ENCODE results near the gene RARA. TPM values are rescaled to one million over a fixed set of nuclear protein-coding genes. Genes with fewer than 3 reads are reported as not detected.

The RARA gene
- polyA plus RNA-seq, 1 donor from 2014 or later = 6.6 TPM

DNA sequence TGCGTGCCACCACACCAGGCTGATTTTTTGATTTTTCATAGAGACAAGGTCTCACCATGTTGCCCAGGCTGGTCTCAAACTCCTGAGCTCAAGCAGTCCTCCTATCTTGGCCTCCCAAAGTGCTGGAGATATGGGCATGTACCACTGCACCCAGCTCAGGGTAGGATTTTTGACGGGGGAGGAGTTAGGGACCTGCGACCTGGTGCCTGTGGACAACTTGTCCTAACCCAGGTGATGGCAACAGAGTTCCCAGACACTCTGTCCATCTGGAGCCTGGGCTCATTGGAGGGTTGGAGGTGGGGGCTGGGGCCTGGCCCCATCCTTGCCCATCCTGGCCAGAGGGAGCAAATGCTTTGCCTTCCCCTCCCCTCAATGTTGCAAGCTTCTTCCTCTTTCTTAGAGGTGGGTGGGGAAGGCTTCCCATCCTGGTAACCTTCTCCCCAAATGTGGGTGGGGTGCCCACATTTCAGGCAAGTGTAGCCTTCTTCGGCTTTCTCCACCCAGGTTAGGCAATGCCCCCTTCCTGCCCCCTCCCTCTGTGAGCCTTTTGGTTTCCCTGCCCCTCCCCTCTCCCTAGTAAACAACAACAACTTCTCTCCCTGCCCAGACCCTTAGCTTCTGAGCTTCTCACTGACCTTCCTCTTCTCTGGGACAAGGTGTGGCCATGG, 24.9 kb downstream of the RARA start:
- Histone ChIP-seq H3K9me2 (ENCODE audit: insufficient read depth, low read length) (no peaks in the 10 kb centered on the region), H3K36me3 (ENCODE audit: insufficient read depth, low read length) (no peaks in the 10 kb centered on the region), H3F3A (ENCODE audit: insufficient read depth, low read length, poor library complexity, severe bottlenecking) (no peaks in the 10 kb centered on the region), H4K20me1 (ENCODE audit: insufficient read depth) (no peaks in the 10 kb centered on the region), H3K9me3 (ENCODE audit: low read length) (no peaks in the 10 kb centered on the region), H3K27me3 (ENCODE audit: insufficient read depth, low read depth, low read length) (no peaks in the 10 kb centered on the region), H3K9ac (ENCODE audit: low read length) (no peak overlapping the region), H3K4me2 (ENCODE audit: low read length) (no peak overlapping the region), H3K4me3 (ENCODE audit: low read length) (no peak overlapping the region), H2AFZ (ENCODE audit: low read depth, low read length) (no peak overlapping the region), H3K27ac (ENCODE audit: low read length) (no peak overlapping the region), H3K79me2 (replicated peaks; ENCODE audit: insufficient read depth, low read length) (no peaks in the 10 kb centered on the region)
- no peak for TF ChIP-seq EP300 (conservative IDR thresholded peaks at IDR 0.05; ENCODE audit: poor library complexity, severe bottlenecking)
- TF ChIP-seq POLR2AphosphoS5 (IDR thresholded peaks at IDR 0.05) = no peak
- TF ChIP-seq, protein P1, sequence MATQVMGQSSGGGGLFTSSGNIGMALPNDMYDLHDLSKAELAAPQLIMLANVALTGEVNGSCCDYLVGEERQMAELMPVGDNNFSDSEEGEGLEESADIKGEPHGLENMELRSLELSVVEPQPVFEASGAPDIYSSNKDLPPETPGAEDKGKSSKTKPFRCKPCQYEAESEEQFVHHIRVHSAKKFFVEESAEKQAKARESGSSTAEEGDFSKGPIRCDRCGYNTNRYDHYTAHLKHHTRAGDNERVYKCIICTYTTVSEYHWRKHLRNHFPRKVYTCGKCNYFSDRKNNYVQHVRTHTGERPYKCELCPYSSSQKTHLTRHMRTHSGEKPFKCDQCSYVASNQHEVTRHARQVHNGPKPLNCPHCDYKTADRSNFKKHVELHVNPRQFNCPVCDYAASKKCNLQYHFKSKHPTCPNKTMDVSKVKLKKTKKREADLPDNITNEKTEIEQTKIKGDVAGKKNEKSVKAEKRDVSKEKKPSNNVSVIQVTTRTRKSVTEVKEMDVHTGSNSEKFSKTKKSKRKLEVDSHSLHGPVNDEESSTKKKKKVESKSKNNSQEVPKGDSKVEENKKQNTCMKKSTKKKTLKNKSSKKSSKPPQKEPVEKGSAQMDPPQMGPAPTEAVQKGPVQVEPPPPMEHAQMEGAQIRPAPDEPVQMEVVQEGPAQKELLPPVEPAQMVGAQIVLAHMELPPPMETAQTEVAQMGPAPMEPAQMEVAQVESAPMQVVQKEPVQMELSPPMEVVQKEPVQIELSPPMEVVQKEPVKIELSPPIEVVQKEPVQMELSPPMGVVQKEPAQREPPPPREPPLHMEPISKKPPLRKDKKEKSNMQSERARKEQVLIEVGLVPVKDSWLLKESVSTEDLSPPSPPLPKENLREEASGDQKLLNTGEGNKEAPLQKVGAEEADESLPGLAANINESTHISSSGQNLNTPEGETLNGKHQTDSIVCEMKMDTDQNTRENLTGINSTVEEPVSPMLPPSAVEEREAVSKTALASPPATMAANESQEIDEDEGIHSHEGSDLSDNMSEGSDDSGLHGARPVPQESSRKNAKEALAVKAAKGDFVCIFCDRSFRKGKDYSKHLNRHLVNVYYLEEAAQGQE (IDR thresholded peaks at IDR 0.05; ENCODE audit: borderline replicate concordance) = no peak
- no peak for TF ChIP-seq MXI1 (conservative IDR thresholded peaks at IDR 0.05; ENCODE audit: poor library complexity, severe bottlenecking)
- no peak for TF ChIP-seq RAD21 (conservative IDR thresholded peaks at IDR 0.05)
- TF ChIP-seq, protein P2, sequence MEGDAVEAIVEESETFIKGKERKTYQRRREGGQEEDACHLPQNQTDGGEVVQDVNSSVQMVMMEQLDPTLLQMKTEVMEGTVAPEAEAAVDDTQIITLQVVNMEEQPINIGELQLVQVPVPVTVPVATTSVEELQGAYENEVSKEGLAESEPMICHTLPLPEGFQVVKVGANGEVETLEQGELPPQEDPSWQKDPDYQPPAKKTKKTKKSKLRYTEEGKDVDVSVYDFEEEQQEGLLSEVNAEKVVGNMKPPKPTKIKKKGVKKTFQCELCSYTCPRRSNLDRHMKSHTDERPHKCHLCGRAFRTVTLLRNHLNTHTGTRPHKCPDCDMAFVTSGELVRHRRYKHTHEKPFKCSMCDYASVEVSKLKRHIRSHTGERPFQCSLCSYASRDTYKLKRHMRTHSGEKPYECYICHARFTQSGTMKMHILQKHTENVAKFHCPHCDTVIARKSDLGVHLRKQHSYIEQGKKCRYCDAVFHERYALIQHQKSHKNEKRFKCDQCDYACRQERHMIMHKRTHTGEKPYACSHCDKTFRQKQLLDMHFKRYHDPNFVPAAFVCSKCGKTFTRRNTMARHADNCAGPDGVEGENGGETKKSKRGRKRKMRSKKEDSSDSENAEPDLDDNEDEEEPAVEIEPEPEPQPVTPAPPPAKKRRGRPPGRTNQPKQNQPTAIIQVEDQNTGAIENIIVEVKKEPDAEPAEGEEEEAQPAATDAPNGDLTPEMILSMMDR (IDR thresholded peaks at IDR 0.05; ENCODE audit: poor library complexity, severe bottlenecking) = no peak
- TF ChIP-seq SMC3 (conservative IDR thresholded peaks at IDR 0.05; ENCODE audit: poor library complexity) = no peak
- TF ChIP-seq TAF1 (IDR thresholded peaks at IDR 0.05; ENCODE audit: low read depth) = no peak
- TF ChIP-seq EZH2 (IDR thresholded peaks at IDR 0.05; ENCODE audit: borderline replicate concordance, insufficient read depth, low read length, poor library complexity, severe bottlenecking) = no peak

DNA sequence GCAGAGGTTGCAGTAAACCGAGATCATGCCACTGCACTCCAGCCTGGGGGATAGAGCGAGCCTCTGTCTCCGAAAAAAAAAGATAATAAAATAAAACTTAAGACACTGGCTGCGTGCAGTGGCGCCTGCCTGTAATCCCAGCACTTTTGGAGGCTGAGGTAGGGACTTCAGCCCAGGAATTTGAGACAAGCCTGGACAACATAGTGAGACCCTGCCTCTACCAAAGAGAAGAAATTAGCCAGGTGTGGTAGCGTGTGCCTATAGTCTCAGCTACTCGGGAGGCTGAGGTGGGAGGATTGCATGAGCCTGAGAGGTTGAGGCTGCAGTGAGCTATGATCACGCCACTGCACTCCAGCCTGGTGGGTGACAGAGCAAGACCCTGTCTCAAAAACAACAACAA, 26.6 kb downstream of the RARA start:
- no peak overlapping the region for H3K4me3 ChIP-seq (ENCODE audit: low read length)
- no peak overlapping the region for H3K27ac ChIP-seq (ENCODE audit: low read length)
- TF ChIP-seq, protein P1 (IDR thresholded peaks at IDR 0.05; ENCODE audit: borderline replicate concordance) = no peak
- TF ChIP-seq EZH2 (IDR thresholded peaks at IDR 0.05; ENCODE audit: borderline replicate concordance, insufficient read depth, low read length, poor library complexity, severe bottlenecking) (no peak), SMC3 (conservative IDR thresholded peaks at IDR 0.05; ENCODE audit: poor library complexity) (no peak), MXI1 (conservative IDR thresholded peaks at IDR 0.05; ENCODE audit: poor library complexity, severe bottlenecking) (no peak), EP300 (conservative IDR thresholded peaks at IDR 0.05; ENCODE audit: poor library complexity, severe bottlenecking) (no peak)
- TF ChIP-seq, protein P2 (IDR thresholded peaks at IDR 0.05; ENCODE audit: poor library complexity, severe bottlenecking) = no peak
- no peaks in the 10 kb centered on the region for H3F3A ChIP-seq (ENCODE audit: insufficient read depth, low read length, poor library complexity, severe bottlenecking)
- no peaks in the 10 kb centered on the region for H3K36me3 ChIP-seq (ENCODE audit: insufficient read depth, low read length)
- H3K4me2 ChIP-seq (ENCODE audit: low read length) = no peak overlapping the region
- H3K27me3 ChIP-seq (ENCODE audit: insufficient read depth, low read depth, low read length) = no peaks in the 10 kb centered on the region
- peaks cover 4% of the 10 kb centered on the region for H3K79me2 ChIP-seq (replicated peaks; ENCODE audit: insufficient read depth, low read length)
- no peaks in the 10 kb centered on the region for H3K9me3 ChIP-seq (ENCODE audit: low read length)
- no peaks in the 10 kb centered on the region for H3K9me2 ChIP-seq (ENCODE audit: insufficient read depth, low read length)
- no peak overlapping the region for H3K9ac ChIP-seq (ENCODE audit: low read length)
- no peaks in the 10 kb centered on the region for H4K20me1 ChIP-seq (ENCODE audit: insufficient read depth)
- no peak overlapping the region for H2AFZ ChIP-seq (ENCODE audit: low read depth, low read length)
